ENCODE measurements around the gene CTRB2.

The CTRB2 gene

DNA sequence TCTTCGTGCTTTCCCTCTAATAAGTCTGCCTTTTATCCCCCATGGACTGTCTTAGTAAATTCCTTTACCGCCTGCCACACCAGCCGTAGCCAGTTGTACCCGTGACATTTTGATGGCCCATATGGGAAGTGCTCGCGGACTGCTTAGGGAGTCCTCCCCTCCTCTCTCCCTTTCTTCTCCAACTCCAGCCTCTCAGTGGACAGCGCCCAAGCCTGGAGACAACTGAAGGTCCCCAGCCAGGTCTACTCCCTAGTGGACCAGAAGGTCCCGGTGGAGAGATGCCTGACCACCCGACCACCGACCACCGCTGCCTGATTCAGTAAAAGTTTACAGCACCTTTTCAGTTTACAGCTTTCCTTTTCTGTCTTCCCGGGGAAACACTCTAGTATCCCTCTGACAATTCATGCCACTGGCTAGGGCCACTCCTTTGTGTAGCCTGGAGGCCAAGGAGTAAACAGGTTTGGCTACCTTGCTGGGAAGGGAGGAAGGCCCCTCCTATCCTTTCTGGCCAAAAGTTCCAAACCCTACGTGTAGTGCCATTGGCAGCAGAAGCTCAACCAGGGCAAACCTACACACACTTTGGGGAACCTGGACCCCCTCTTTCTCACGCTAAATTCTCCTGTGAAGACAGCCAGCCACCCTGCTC, 18.0 kb downstream of the CTRB2 start:
- ChIA-PET POLR2A (no interaction called here), CTCF (no interaction called here)
- DNase-seq (ENCODE audit: extremely low spot score) = no peak
- TF ChIP-seq ZNF384 (IDR thresholded peaks at IDR 0.05) = no peak
- no peak for TF ChIP-seq NFRKB (IDR thresholded peaks at IDR 0.05)
- TF ChIP-seq BHLHE40 (IDR thresholded peaks at IDR 0.05; ENCODE audit: borderline replicate concordance) = no peak
- TF ChIP-seq FOXM1 (IDR thresholded peaks at IDR 0.05; ENCODE audit: borderline replicate concordance) = no peak
- no peak for TF ChIP-seq LEF1 (IDR thresholded peaks at IDR 0.05; ENCODE audit: borderline replicate concordance)
- no peak for TF ChIP-seq L3MBTL2 (conservative IDR thresholded peaks at IDR 0.05)
- TF ChIP-seq HDGF (IDR thresholded peaks at IDR 0.05; ENCODE audit: borderline replicate concordance) = no peak
- TF ChIP-seq TARDBP (IDR thresholded peaks at IDR 0.05) = no peak
- TF ChIP-seq ELF4 (IDR thresholded peaks at IDR 0.05) = no peak
- no peak for TF ChIP-seq FOXA1 (IDR thresholded peaks at IDR 0.05)
- TF ChIP-seq CTBP1 (IDR thresholded peaks at IDR 0.05; ENCODE audit: borderline replicate concordance) = no peak
- TF ChIP-seq SP1 (IDR thresholded peaks at IDR 0.05) = no peak
- TF ChIP-seq FOXK2 (IDR thresholded peaks at IDR 0.05) = no peak
- no peak for TF ChIP-seq ARNT (IDR thresholded peaks at IDR 0.05)
- TF ChIP-seq, protein P1, sequence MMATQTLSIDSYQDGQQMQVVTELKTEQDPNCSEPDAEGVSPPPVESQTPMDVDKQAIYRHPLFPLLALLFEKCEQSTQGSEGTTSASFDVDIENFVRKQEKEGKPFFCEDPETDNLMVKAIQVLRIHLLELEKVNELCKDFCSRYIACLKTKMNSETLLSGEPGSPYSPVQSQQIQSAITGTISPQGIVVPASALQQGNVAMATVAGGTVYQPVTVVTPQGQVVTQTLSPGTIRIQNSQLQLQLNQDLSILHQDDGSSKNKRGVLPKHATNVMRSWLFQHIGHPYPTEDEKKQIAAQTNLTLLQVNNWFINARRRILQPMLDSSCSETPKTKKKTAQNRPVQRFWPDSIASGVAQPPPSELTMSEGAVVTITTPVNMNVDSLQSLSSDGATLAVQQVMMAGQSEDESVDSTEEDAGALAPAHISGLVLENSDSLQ (IDR thresholded peaks at IDR 0.05) = no peak
- no peak for TF ChIP-seq SUZ12 (IDR thresholded peaks at IDR 0.05)

DNA sequence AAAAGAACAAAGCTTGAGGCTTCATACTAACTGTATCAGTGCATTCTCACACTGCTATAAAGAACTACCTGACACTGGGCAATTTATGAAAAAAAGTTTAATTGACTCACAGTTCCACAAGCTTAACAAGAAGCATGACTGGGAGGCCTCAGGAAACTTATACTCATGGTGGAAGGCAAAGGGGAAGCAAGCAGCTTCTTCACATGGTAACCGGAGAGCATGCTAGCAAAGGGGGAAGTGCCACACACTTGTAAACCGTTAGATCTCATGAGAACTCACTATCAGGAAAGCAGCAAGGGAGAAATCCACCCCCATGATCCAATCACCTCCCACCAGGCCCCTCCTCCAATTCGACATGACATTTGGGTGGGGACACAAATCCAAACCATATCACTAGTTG, 25.3 kb downstream of the CTRB2 start:
- ChIA-PET CTCF (no interaction called here), POLR2A (no interaction called here)
- TF ChIP-seq ZNF384 (IDR thresholded peaks at IDR 0.05) (no peak), CTBP1 (IDR thresholded peaks at IDR 0.05; ENCODE audit: borderline replicate concordance) (no peak), SP1 (IDR thresholded peaks at IDR 0.05) (no peak)
- no peak for DNase-seq (ENCODE audit: extremely low spot score)

DNA sequence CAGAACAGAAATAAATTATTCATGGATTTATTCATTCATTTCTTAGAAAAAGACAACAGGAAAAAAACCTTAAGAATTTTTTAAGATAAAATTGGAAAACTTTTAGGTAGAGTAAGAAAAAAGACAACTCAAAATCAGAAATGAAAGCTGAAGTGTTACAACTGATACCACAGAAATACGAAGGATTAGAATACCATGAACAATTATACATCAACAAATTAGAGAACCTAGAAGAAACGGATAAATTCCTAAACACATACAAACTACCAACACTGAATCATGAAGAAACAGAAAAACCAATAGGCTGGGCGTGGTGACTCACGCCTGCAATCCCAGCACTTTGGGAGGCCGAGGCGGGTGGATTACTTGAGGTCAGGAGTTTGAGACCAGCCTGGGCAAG, 27.8 kb downstream of the CTRB2 start:
- POLR2A ChIA-PET = no interaction called here
- CTCF ChIA-PET = no interaction called here

DNA sequence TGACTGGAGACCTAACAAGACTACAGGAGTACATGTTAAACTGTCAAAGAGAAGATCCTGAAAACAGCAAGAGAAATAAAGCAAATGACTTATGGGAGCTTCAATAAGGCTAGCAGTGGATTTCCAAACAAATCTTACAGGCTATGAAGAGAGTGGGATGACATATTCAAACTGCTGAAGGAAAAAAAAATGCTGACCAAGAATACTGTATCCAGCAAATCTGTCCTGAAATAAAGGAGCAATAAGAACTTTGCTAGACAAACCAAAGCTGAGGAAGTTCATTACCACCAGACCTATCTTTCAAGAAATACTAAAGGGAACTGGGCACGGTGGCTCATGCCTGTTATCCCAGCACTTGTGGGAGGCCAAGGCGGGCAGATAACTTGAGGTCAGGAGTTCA, 30.0 kb downstream of the CTRB2 start:
- ChIA-PET POLR2A (no interaction called here), CTCF (no interaction called here)
- no peak for DNase-seq (ENCODE audit: extremely low spot score)

More for the DNA sequence above, 27.8 kb downstream of the CTRB2 start:
- no peak for TF ChIP-seq SUZ12 (IDR thresholded peaks at IDR 0.05)
- TF ChIP-seq NFRKB (IDR thresholded peaks at IDR 0.05) = no peak
- TF ChIP-seq SP1 (IDR thresholded peaks at IDR 0.05) = no peak
- no peak for TF ChIP-seq ZNF384 (IDR thresholded peaks at IDR 0.05)
- TF ChIP-seq BHLHE40 (IDR thresholded peaks at IDR 0.05; ENCODE audit: borderline replicate concordance) = no peak
- no peak for TF ChIP-seq FOXM1 (IDR thresholded peaks at IDR 0.05; ENCODE audit: borderline replicate concordance)
- no peak for TF ChIP-seq TARDBP (IDR thresholded peaks at IDR 0.05)
- TF ChIP-seq HDGF (IDR thresholded peaks at IDR 0.05; ENCODE audit: borderline replicate concordance) = no peak
- TF ChIP-seq FOXK2 (IDR thresholded peaks at IDR 0.05) = no peak
- TF ChIP-seq LEF1 (IDR thresholded peaks at IDR 0.05; ENCODE audit: borderline replicate concordance) = no peak
- no peak for TF ChIP-seq ELF4 (IDR thresholded peaks at IDR 0.05)
- no peak for TF ChIP-seq ARNT (IDR thresholded peaks at IDR 0.05)
- no peak for TF ChIP-seq FOXA1 (IDR thresholded peaks at IDR 0.05)
- TF ChIP-seq L3MBTL2 (conservative IDR thresholded peaks at IDR 0.05) = no peak
- TF ChIP-seq, protein P1 (IDR thresholded peaks at IDR 0.05) = no peak
- TF ChIP-seq CTBP1 (IDR thresholded peaks at IDR 0.05; ENCODE audit: borderline replicate concordance) = no peak
- no peak for DNase-seq (ENCODE audit: extremely low spot score)

DNA sequence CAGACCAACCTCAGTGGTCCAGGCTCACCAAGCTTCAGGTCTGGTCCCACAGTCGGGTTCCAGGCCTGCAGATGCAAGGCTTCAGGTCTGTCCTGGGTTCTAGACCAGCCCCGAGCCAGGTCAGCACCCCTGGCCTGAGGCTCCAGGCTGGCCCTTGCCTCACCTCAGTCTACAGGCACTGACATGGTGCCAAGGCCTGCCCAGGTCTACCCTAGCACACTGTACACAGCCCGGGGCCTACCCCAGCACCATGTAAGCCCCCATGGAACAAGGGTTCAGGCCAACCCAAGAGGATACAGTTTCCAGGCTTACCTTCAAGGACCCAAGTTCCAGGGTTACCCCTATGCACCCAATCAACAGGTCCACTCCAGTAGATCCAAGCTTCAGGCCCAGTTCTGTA, 31.9 kb downstream of the CTRB2 start:
- POLR2A ChIA-PET = no interaction called here
- no peak for TF ChIP-seq HDGF (IDR thresholded peaks at IDR 0.05; ENCODE audit: borderline replicate concordance)
- no peak for TF ChIP-seq LEF1 (IDR thresholded peaks at IDR 0.05; ENCODE audit: borderline replicate concordance)
- TF ChIP-seq, protein P1 (IDR thresholded peaks at IDR 0.05) = no peak
- TF ChIP-seq FOXK2 (IDR thresholded peaks at IDR 0.05) = no peak
- CTCF ChIA-PET = no interaction called here
- no peak for DNase-seq (ENCODE audit: extremely low spot score)

More for the DNA sequence above, 30.0 kb downstream of the CTRB2 start:
- TF ChIP-seq CTBP1 (IDR thresholded peaks at IDR 0.05; ENCODE audit: borderline replicate concordance) = no peak
- TF ChIP-seq SUZ12 (IDR thresholded peaks at IDR 0.05) = no peak
- TF ChIP-seq SP1 (IDR thresholded peaks at IDR 0.05) = no peak
- no peak for TF ChIP-seq FOXM1 (IDR thresholded peaks at IDR 0.05; ENCODE audit: borderline replicate concordance)
- no peak for TF ChIP-seq ARNT (IDR thresholded peaks at IDR 0.05)
- no peak for TF ChIP-seq L3MBTL2 (conservative IDR thresholded peaks at IDR 0.05)
- TF ChIP-seq BHLHE40 (IDR thresholded peaks at IDR 0.05; ENCODE audit: borderline replicate concordance) = no peak
- no peak for TF ChIP-seq ZNF384 (IDR thresholded peaks at IDR 0.05)
- no peak for TF ChIP-seq LEF1 (IDR thresholded peaks at IDR 0.05; ENCODE audit: borderline replicate concordance)
- TF ChIP-seq ELF4 (IDR thresholded peaks at IDR 0.05) = no peak
- TF ChIP-seq, protein P1 (IDR thresholded peaks at IDR 0.05) = no peak
- TF ChIP-seq HDGF (IDR thresholded peaks at IDR 0.05; ENCODE audit: borderline replicate concordance) = no peak
- TF ChIP-seq FOXA1 (IDR thresholded peaks at IDR 0.05) = no peak
- no peak for TF ChIP-seq TARDBP (IDR thresholded peaks at IDR 0.05)
- no peak for TF ChIP-seq FOXK2 (IDR thresholded peaks at IDR 0.05)
- TF ChIP-seq NFRKB (IDR thresholded peaks at IDR 0.05) = no peak

DNA sequence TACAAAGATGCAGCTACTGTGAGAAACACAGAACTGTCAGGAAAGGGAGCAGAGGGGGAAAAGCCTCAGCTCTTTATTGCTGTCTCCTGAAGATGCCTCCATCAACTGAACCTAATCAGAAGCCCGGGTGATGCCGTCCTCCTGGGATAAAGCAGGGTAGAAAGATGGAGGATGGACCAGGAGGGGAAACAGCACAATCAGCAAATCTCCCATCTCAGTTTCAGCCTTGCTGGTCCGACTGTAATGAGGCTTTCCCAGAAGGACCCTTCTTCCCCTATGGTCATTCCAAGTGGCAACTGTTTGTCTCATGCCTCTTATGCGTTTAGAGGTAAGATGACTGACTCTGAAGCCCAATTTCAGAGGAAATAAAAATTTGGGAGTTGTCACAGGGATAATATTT, 34.4 kb downstream of the CTRB2 start:
- TF ChIP-seq ELF4 (IDR thresholded peaks at IDR 0.05) = no peak
- TF ChIP-seq, protein P1 (IDR thresholded peaks at IDR 0.05) = no peak
- no peak for TF ChIP-seq CTBP1 (IDR thresholded peaks at IDR 0.05; ENCODE audit: borderline replicate concordance)
- TF ChIP-seq ARNT (IDR thresholded peaks at IDR 0.05) = no peak
- no peak for TF ChIP-seq FOXM1 (IDR thresholded peaks at IDR 0.05; ENCODE audit: borderline replicate concordance)
- no peak for TF ChIP-seq LEF1 (IDR thresholded peaks at IDR 0.05; ENCODE audit: borderline replicate concordance)
- no peak for TF ChIP-seq FOXA1 (IDR thresholded peaks at IDR 0.05)
- TF ChIP-seq SP1 (IDR thresholded peaks at IDR 0.05) = no peak
- TF ChIP-seq L3MBTL2 (conservative IDR thresholded peaks at IDR 0.05) = no peak
- TF ChIP-seq TARDBP (IDR thresholded peaks at IDR 0.05) = no peak
- TF ChIP-seq ZNF384 (IDR thresholded peaks at IDR 0.05) = no peak
- no peak for TF ChIP-seq BHLHE40 (IDR thresholded peaks at IDR 0.05; ENCODE audit: borderline replicate concordance)
- no peak for TF ChIP-seq FOXK2 (IDR thresholded peaks at IDR 0.05)
- no peak for TF ChIP-seq HDGF (IDR thresholded peaks at IDR 0.05; ENCODE audit: borderline replicate concordance)
- TF ChIP-seq SUZ12 (IDR thresholded peaks at IDR 0.05) = no peak
- ChIA-PET CTCF (no interaction called here), POLR2A (no interaction called here)
- no peak for DNase-seq (ENCODE audit: extremely low spot score)
